ENCODE measurements around the gene PLEKHA7.

Gene PLEKHA7

DNA sequence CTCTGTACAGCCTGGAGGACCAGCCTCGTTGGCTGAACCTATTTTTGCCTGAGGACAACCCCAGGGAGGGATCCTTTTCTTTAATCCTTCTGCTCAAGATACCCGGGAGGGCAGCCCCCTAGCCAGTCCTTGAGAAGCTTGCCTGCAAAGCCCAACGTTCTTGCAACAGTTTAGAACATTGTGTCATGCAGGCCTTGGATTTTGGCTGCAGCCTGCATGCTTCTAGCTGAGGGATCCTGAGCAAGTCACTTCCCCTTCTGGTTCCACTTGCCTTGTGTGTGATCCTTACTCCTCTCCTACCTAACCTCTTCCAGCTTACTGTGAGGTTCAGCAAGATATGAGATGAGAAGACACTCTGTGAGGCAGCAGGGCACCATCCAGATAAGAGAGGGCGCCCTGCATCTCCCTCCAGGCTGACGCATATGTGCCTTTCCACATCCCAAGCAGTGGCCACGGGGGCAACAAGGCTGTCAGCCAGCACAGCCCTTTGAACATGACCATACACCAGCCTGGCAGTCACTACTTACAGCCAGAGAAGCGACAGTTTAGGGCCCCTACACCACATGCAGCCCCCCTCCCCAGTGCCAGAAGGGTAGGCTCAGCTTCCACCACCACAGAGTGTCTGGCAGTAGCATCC, 199.7 kb downstream of the PLEKHA7 start:
- TF ChIP-seq, protein P1, sequence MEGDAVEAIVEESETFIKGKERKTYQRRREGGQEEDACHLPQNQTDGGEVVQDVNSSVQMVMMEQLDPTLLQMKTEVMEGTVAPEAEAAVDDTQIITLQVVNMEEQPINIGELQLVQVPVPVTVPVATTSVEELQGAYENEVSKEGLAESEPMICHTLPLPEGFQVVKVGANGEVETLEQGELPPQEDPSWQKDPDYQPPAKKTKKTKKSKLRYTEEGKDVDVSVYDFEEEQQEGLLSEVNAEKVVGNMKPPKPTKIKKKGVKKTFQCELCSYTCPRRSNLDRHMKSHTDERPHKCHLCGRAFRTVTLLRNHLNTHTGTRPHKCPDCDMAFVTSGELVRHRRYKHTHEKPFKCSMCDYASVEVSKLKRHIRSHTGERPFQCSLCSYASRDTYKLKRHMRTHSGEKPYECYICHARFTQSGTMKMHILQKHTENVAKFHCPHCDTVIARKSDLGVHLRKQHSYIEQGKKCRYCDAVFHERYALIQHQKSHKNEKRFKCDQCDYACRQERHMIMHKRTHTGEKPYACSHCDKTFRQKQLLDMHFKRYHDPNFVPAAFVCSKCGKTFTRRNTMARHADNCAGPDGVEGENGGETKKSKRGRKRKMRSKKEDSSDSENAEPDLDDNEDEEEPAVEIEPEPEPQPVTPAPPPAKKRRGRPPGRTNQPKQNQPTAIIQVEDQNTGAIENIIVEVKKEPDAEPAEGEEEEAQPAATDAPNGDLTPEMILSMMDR (IDR thresholded peaks at IDR 0.05; ENCODE audit: insufficient read depth, low read length, poor library complexity, severe bottlenecking), result no peak
- Histone ChIP-seq H3K36me3 (ENCODE audit: control insufficient read depth, insufficient read depth, low read length) (no peaks in the 10 kb centered on the region), H3K4me3 (replicated peaks; ENCODE audit: low read depth, low read length) (no peak overlapping the region), H3K27me3 (replicated peaks; ENCODE audit: control insufficient read depth, insufficient read depth, low read length) (no peaks in the 10 kb centered on the region; the same call in 1 of the 2 replicates)
- DNase-seq (ENCODE audit: extremely low read depth, insufficient read length), result no peak

DNA sequence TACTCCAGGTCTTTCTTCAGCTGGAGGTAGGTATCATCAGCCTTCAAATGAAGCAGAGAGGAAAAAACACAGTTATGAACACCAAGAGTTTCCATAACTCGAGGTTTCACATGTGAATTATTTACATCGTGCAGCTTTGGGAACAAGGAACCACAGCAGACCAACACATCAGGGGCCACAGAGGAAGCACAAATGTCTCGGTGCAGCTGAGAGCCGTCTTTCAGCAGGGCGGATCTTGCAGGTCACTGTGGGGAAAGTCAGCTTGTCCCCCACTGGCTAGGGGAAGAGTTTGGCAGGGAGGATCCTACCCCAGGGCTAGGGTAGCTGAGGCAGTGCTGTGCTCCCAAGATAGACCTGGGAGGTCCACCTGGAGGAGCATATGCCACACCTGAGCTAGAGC, 201.1 kb downstream of the PLEKHA7 start:
- Histone ChIP-seq H3K36me3 (ENCODE audit: control insufficient read depth, insufficient read depth, low read length) (no peaks in the 10 kb centered on the region), H3K27me3 (replicated peaks; ENCODE audit: control insufficient read depth, insufficient read depth, low read length) (no peaks in the 10 kb centered on the region; the same call in 1 of the 2 replicates), H3K4me3 (replicated peaks; ENCODE audit: low read depth, low read length) (no peak overlapping the region)
- TF ChIP-seq, protein P1 (IDR thresholded peaks at IDR 0.05; ENCODE audit: insufficient read depth, low read length, poor library complexity, severe bottlenecking), result no peak
- DNase-seq (ENCODE audit: extremely low read depth, insufficient read length), result no peak

DNA sequence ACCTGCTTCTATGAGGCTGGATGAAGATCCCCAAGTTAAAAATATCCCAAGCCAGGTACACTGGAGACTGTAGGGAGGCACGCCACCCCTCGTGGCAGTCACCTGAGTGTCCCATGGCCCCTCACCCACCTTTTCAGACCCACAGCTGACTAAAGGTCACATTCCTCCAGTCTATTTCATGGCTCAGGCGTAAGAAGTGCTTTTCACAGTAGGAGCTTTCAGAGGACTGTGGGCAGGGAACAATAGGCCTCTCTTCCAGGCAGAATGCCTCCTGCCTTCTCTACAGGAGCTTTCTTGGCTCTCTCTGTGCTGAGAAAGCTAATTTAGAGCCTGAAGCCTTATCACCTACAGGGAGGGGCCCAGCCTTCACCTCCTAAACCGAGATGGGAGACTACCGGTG, 201.9 kb downstream of the PLEKHA7 start:
- DNase-seq (ENCODE audit: extremely low read depth, insufficient read length), result no peak

DNA sequence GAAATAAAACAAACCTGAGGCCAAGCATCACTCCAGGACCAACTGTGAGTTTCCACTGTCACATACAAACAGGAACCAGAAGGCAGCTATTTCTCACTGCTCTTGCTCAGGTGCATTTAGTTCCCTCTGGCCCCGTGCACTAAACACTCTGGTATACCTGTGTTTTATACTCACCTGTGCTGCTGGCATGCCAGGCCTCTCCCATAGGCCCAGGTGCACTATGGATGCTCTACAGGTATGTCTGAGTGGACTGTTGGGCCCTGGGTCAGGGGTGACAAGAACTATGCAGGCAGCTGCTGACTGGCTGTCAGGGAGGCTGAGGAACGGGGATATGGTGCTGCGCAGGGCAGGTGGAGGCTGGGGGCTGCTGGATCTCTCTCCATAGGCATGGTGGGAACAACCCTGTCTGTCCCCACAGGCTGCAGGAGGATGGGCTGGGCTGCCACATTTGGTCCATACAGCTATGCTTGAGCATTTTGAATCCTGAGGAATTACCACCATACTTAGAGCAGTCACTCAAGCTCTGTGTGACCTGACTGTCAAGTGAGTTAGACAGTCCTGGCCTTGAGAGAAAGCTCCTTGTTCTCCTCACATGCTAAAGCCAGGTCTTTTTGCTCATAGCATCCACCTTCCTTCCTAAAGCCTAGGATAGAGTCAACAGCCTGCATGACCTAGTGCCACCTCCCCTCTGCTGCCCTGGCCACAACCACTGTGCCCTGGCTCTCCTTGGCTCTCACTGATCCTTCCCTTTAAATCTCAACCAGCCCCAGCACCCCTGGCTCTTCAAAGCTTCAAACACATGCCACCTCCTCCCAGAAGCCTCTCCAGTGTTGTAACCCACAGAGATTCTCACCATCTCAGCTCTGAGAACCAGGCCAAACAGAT, 202.8 kb downstream of the PLEKHA7 start:
- H3K36me3 ChIP-seq (ENCODE audit: control insufficient read depth, insufficient read depth, low read length), result no peaks in the 10 kb centered on the region
- TF ChIP-seq, protein P1 (IDR thresholded peaks at IDR 0.05; ENCODE audit: insufficient read depth, low read length, poor library complexity, severe bottlenecking), result no peak

More for the DNA sequence above, 201.9 kb downstream of the PLEKHA7 start:
- Histone ChIP-seq H3K36me3 (ENCODE audit: control insufficient read depth, insufficient read depth, low read length) (no peaks in the 10 kb centered on the region), H3K27me3 (replicated peaks; ENCODE audit: control insufficient read depth, insufficient read depth, low read length) (no peaks in the 10 kb centered on the region; the same call in 1 of the 2 replicates), H3K4me3 (replicated peaks; ENCODE audit: low read depth, low read length) (no peak overlapping the region)
- TF ChIP-seq, protein P1 (IDR thresholded peaks at IDR 0.05; ENCODE audit: insufficient read depth, low read length, poor library complexity, severe bottlenecking), result no peak

GRCh38 chr11:16809886-16810668, 204.1 kb downstream of the PLEKHA7 start:
- no peak for DNase-seq (ENCODE audit: extremely low read depth, insufficient read length)

More for the DNA sequence above, 202.8 kb downstream of the PLEKHA7 start:
- H3K4me3 ChIP-seq (replicated peaks; ENCODE audit: low read depth, low read length), result no peak overlapping the region
- no peak for DNase-seq (ENCODE audit: extremely low read depth, insufficient read length)
- H3K27me3 ChIP-seq (replicated peaks; ENCODE audit: control insufficient read depth, insufficient read depth, low read length), result no peaks in the 10 kb centered on the region

More at GRCh38 chr11:16809886-16810668, 204.1 kb downstream of the PLEKHA7 start:
- TF ChIP-seq, protein P1 (IDR thresholded peaks at IDR 0.05; ENCODE audit: insufficient read depth, low read length, poor library complexity, severe bottlenecking), result no peak
- no peak overlapping the region for H3K4me3 ChIP-seq (replicated peaks; ENCODE audit: low read depth, low read length)
- H3K36me3 ChIP-seq (ENCODE audit: control insufficient read depth, insufficient read depth, low read length), result no peaks in the 10 kb centered on the region
- no peaks in the 10 kb centered on the region for H3K27me3 ChIP-seq (replicated peaks; ENCODE audit: control insufficient read depth, insufficient read depth, low read length)

Measured in GM06990 (cell line).